ENCODE results near the gene KIF5C. TPM values are rescaled to one million over a fixed set of nuclear protein-coding genes. Genes with fewer than 3 reads are reported as not detected.

The KIF5C gene
- total and polyA plus RNA-seq, 2 of the 13 experiments (the other 11 are each of a cell fraction or from before 2014, with no cell fraction given): 0.15 to 0.20 TPM

DNA sequence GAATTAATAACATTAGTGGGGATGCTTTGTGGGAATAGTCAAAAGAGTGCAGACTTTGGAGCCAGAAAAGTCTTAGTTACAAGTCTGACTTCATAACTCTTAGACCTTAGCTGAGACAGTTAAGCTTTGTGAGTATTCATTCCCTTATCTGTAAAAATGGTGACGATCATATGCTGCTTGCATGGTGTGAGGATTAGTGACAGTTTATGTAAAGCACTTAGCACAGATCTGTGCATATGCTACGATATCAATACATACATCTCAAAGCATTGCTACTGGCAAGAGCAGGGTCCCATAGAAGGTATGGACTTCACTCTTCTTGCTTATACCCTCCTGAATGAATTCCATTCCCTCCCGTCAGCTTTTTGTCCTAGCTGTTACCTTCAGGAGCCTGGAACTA is 106.8 kb downstream of the KIF5C start:
- Histone ChIP-seq H4K20me1 (ENCODE audit: insufficient read depth, low read length) (no peaks in the 10 kb centered on the region), H3K4me3 (replicated peaks in 1 of 3; ENCODE audit: insufficient read depth in 1 of 3, low read depth in 2 of 3, low read length in 3 of 3) (no peak overlapping the region), H3K27me3 (ENCODE audit: control insufficient read depth in 1 of 2, insufficient read depth in 2 of 2, low read length in 2 of 2) (peaks cover 0 to 4% of the 10 kb centered on the region in 2 experiments; a peak in 2 of 5 replicates), H3K9me3 (ENCODE audit: low read length) (no peaks in the 10 kb centered on the region), H3K4me2 (ENCODE audit: low read depth, low read length) (no peak overlapping the region), H2AFZ (ENCODE audit: low read length) (no peak overlapping the region), H3K36me3 (replicated peaks in 1 of 2; ENCODE audit: control insufficient read depth in 1 of 2, insufficient read depth in 2 of 2, low read length in 2 of 2) (no peaks in the 10 kb centered on the region), H3K27ac (ENCODE audit: extremely low read length, insufficient read depth, low read length) (no peak overlapping the region), H3K79me2 (ENCODE audit: insufficient read depth, low read length) (no peaks in the 10 kb centered on the region), H3K4me1 (ENCODE audit: insufficient read depth, low read length) (no peaks in the 10 kb centered on the region), H3K9ac (ENCODE audit: insufficient read depth, low read depth, low read length) (no peak overlapping the region)
- no TSS peak for BruUV-seq (replicated peaks)
- no peak for DNase-seq (ENCODE audit: low spot score)
- ATAC-seq: no peak
- no peak for FAIRE-seq
- intact Hi-C loops (cut with micrococcal nuclease; ENCODE audit: unreplicated experiment): no loop called here
- CTCF ChIA-PET (ENCODE audit: low intra/inter-chr PET ratio, low total read pairs): no interaction called here
- POLR2A ChIA-PET: no interaction called here
- TF ChIP-seq ZNF20 (CRISPR knock-in tag; IDR thresholded peaks at IDR 0.05): no peak
- no peak for TF ChIP-seq HNF1A (IDR thresholded peaks at IDR 0.05; ENCODE audit: low read depth)
- TF ChIP-seq HNF1A (CRISPR knock-in tag; IDR thresholded peaks at IDR 0.05; ENCODE audit: borderline replicate concordance): no peak
- no peak for TF ChIP-seq HDAC6 (IDR thresholded peaks at IDR 0.05; ENCODE audit: low read depth, low read length)
- TF ChIP-seq, protein P1, sequence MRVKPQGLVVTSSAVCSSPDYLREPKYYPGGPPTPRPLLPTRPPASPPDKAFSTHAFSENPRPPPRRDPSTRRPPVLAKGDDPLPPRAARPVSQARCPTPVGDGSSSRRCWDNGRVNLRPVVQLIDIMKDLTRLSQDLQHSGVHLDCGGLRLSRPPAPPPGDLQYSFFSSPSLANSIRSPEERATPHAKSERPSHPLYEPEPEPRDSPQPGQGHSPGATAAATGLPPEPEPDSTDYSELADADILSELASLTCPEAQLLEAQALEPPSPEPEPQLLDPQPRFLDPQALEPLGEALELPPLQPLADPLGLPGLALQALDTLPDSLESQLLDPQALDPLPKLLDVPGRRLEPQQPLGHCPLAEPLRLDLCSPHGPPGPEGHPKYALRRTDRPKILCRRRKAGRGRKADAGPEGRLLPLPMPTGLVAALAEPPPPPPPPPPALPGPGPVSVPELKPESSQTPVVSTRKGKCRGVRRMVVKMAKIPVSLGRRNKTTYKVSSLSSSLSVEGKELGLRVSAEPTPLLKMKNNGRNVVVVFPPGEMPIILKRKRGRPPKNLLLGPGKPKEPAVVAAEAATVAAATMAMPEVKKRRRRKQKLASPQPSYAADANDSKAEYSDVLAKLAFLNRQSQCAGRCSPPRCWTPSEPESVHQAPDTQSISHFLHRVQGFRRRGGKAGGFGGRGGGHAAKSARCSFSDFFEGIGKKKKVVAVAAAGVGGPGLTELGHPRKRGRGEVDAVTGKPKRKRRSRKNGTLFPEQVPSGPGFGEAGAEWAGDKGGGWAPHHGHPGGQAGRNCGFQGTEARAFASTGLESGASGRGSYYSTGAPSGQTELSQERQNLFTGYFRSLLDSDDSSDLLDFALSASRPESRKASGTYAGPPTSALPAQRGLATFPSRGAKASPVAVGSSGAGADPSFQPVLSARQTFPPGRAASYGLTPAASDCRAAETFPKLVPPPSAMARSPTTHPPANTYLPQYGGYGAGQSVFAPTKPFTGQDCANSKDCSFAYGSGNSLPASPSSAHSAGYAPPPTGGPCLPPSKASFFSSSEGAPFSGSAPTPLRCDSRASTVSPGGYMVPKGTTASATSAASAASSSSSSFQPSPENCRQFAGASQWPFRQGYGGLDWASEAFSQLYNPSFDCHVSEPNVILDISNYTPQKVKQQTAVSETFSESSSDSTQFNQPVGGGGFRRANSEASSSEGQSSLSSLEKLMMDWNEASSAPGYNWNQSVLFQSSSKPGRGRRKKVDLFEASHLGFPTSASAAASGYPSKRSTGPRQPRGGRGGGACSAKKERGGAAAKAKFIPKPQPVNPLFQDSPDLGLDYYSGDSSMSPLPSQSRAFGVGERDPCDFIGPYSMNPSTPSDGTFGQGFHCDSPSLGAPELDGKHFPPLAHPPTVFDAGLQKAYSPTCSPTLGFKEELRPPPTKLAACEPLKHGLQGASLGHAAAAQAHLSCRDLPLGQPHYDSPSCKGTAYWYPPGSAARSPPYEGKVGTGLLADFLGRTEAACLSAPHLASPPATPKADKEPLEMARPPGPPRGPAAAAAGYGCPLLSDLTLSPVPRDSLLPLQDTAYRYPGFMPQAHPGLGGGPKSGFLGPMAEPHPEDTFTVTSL (CRISPR knock-in tag; IDR thresholded peaks at IDR 0.05; ENCODE audit: borderline replicate concordance): no peak
- TF ChIP-seq RCOR2 (CRISPR knock-in tag; IDR thresholded peaks at IDR 0.05): no peak
- in situ Hi-C loops (cut with HindIII; ENCODE audit: extremely low pct_ligation_motif_present, low pct_unique_long_range_greater_than_20kb): loop anchor here (25.0 kb wide), 2 partner anchors 344 to 1044 kb away; partner anchors contain the start of gene EPC2
- WGBS (ENCODE audit: low lambda C conversion rate): 9% methylated on average over 3 of the region's 3 CpGs
